Measurements from ENCODE around the gene HSF2BP.

DNA sequence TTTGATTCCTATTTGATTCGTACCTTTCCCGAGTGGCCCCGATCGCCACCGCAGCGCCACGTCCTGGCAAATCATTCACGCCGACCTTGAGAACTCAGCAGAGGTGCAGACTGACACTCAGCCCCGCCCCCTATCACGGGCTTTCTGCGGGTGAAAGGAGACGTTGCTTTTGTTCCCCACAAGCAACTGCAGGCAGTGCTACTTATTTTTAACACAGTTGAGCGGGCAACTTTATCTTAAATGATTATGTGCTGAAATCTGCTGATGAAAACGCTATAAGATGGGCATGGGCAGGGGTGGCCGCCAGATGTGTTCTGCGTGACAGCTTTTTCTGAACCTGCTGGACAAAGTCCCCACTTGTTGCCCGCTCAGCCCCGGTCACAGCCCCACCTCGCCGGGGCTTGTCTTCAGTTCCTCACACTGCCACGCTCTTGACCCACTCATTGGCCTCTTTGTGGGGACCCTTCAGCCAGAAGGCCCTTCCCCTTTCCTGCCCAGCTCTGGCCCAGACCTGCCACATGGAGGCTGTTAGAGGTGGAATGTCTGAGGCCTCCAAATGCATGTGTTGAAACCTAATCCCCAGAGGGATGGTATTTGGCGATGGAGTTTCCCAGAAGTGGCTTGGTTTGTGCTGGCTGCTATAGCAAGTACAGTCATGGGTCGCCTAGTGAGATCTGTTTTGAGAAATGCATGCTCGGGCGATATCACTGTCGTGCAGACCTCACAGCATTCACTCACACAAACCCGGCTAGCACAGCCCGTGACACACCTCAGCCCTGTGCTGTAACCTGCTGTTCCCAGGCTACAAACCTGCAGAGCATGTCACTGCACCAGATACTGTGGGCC, 44.0 kb upstream of the HSF2BP start:
- no peak for TF ChIP-seq BHLHE40 (IDR thresholded peaks at IDR 0.05; ENCODE audit: borderline replicate concordance)
- no peak for TF ChIP-seq SP1 (IDR thresholded peaks at IDR 0.05)

Measured in HEK293T (cell line).